Muscle layer of colon (tissue), 2 donors: ENCODE results near the gene GPR142.

Source experiments
- H3K27ac ChIP-seq: one replicate; pipeline ENCODE4 v1.7.0; 2013; ENCODE audit warnings: low read depth, mild to moderate bottlenecking, low read length, moderate library complexity
- H3K27me3 ChIP-seq, 2 donors: one replicate each; pipeline ENCODE4 v1.7.0; 2013; ENCODE audit warnings: low read length in 2 of 2, mild to moderate bottlenecking in 2 of 2; ENCODE audit not compliant: insufficient read depth in 2 of 2, control insufficient read depth in 1 of 2
- H3K36me3 ChIP-seq: one replicate; pipeline ENCODE4 v1.7.0; 2013; ENCODE audit warnings: mild to moderate bottlenecking, low read length; ENCODE audit not compliant: insufficient read depth
- H3K4me1 ChIP-seq: one replicate; pipeline ENCODE4 v1.7.0; 2013; ENCODE audit warnings: mild to moderate bottlenecking, low read length; ENCODE audit not compliant: insufficient read depth
- H3K4me3 ChIP-seq, 2 donors: one replicate each; pipeline ENCODE4 v1.7.0; 2013; ENCODE audit warnings: low read length in 2 of 2, low read depth in 1 of 2, mild to moderate bottlenecking in 1 of 2, moderate library complexity in 1 of 2
- H3K9ac ChIP-seq: one replicate; pipeline ENCODE4 v1.7.0; 2013; ENCODE audit warnings: low read length
- H3K9me3 ChIP-seq: one replicate; pipeline ENCODE4 v1.7.0; 2013; ENCODE audit warnings: mild to moderate bottlenecking, low read length
- donor health status: abdominal sarcoma.
- donor health status: Adenocarcinoma of cecum.

GPR142 gene

GRCh38 chr17:74372426-74372825, 5.1 kb downstream of the GPR142 start:
- peaks cover 0 to 22% of the 10 kb centered on the region in 2 donors for H3K27me3 ChIP-seq
- no peaks in the 10 kb centered on the region for H3K36me3 ChIP-seq
- H3K27ac ChIP-seq, result no peak overlapping the region
- no peak overlapping the region for H3K9ac ChIP-seq
- H3K9me3 ChIP-seq, result no peaks in the 10 kb centered on the region
- no peaks in the 10 kb centered on the region for H3K4me1 ChIP-seq
- H3K4me3 ChIP-seq, result no peak overlapping the region

DNA sequence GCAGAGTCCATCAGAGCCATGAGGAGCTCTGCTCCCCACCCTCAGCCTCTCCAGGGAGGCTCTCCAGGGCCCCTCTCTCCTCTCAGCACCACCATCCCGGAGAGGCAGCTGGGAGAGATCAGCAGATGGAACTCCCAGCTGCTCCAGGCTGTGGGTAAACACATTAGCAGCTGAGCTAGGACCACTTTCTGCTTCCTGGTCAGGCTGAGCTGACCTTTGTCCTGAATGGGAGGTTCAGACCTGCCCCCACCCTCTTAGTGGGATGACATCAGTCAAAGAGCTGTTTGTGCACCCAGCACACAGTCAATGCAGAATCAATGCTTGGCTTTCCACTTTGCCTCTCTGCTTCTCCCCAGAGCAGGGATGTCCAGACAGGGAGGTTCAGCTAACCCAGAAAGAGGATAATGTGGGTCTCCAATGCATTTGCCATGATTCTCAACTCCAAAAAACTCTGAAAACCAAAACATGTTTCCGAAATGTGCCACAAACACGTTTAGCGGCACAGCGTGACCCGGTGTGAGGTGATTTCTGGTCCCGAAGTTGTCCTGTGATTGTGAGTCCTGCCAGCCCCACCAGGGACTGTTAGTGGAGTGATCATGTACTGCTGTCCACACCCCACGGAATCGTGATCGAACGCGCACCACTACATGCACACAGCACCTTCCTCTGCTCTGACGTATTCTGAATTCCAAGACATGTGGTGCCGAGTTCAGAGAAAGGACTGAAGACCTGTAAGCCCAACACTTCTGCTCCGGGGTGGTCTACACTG, 6.7 kb downstream of the GPR142 start:
- H3K27me3 ChIP-seq, result peaks cover 0 to 7% of the 10 kb centered on the region in 2 donors
- H3K9ac ChIP-seq, result no peak overlapping the region
- peaks cover under 1% of the 10 kb centered on the region for H3K4me1 ChIP-seq
- H3K27ac ChIP-seq, result no peak overlapping the region
- H3K36me3 ChIP-seq, result no peaks in the 10 kb centered on the region
- no peaks in the 10 kb centered on the region for H3K9me3 ChIP-seq
- no peak overlapping the region for H3K4me3 ChIP-seq

DNA sequence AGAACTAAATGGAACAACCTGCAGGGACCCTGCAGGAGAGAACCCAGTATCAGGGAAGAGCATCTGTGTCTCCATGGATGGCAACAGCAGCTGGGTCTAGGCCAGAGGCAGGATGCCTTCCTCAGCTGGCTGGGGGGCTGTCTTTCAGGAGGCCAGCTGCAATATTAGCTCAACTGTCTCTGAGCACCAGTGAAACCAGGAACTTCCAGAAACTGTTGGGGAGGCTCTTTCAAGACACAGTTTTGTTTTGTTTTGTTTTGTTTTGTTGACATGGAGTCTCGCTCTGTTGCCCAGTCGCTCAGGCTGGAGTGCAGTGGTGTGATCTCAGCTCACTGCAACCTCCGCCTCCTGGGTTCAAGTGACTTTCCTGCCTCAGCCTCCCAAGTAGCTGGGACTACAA, 7.6 kb downstream of the GPR142 start:
- no peak overlapping the region for H3K4me3 ChIP-seq
- H3K27ac ChIP-seq, result no peak overlapping the region
- H3K9ac ChIP-seq, result no peak overlapping the region
- no peaks in the 10 kb centered on the region for H3K9me3 ChIP-seq
- H3K27me3 ChIP-seq, result no peaks in the 10 kb centered on the region
- H3K4me1 ChIP-seq, result peaks cover 8% of the 10 kb centered on the region
- H3K36me3 ChIP-seq, result no peaks in the 10 kb centered on the region

GRCh38 chr17:74379495-74380085, 12.3 kb downstream of the GPR142 start:
- peaks cover 16% of the 10 kb centered on the region for H3K4me1 ChIP-seq
- no peaks in the 10 kb centered on the region for H3K36me3 ChIP-seq
- no peak overlapping the region for H3K9ac ChIP-seq
- no peaks in the 10 kb centered on the region for H3K27me3 ChIP-seq
- peak overlapping the region; percentile 31 to 41 for H3K4me3 ChIP-seq
- H3K9me3 ChIP-seq, result no peaks in the 10 kb centered on the region
- no peak overlapping the region for H3K27ac ChIP-seq

- no peaks in the 10 kb centered on the region for H3K36me3 ChIP-seq
- H3K27ac ChIP-seq, result no peak overlapping the region
- H3K9ac ChIP-seq, result no peak overlapping the region
- H3K4me3 ChIP-seq, result peak overlapping the region; percentile 31 to 41
- no peaks in the 10 kb centered on the region for H3K9me3 ChIP-seq
- H3K4me1 ChIP-seq, result peaks cover 16% of the 10 kb centered on the region
- H3K27me3 ChIP-seq, result no peaks in the 10 kb centered on the region
Observed at GRCh38 chr17:74380086-74380958, 13.0 kb downstream of the GPR142 start.

GRCh38 chr17:74380959-74381808, 13.9 kb downstream of the GPR142 start:
- Histone ChIP-seq H3K9me3 (no peaks in the 10 kb centered on the region), H3K27ac (no peak overlapping the region), H3K9ac (no peak overlapping the region), H3K27me3 (no peaks in the 10 kb centered on the region), H3K36me3 (no peaks in the 10 kb centered on the region), H3K4me1 (peaks cover 16% of the 10 kb centered on the region), H3K4me3 (no peak overlapping the region)

- Histone ChIP-seq H3K27ac (no peak overlapping the region), H3K9ac (no peak overlapping the region), H3K4me3 (no peak overlapping the region), H3K36me3 (no peaks in the 10 kb centered on the region), H3K4me1 (peaks cover 16% of the 10 kb centered on the region), H3K9me3 (no peaks in the 10 kb centered on the region), H3K27me3 (no peaks in the 10 kb centered on the region)
Observed at GRCh38 chr17:74383141-74383540, 15.8 kb downstream of the GPR142 start.

DNA sequence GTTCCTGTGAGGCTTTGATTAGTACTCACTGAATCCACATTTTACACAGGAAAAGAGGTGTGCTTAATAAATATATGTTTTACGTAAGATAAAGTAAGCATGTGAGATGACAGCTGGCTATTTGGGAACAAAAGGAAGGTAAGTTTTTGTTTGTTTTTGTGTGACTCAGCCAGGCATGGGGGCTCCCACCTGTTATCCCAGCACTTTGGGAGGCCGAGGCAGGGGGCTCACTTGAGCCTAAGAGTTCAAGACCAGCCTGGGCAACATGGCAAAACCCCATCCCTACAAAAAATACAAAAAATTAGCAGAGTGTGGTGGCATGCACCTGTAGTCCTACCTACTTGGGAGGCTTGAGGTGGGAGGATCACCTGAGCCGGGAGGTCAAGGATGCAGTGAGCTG, 17.9 kb downstream of the GPR142 start:
- H3K9ac ChIP-seq, result no peak overlapping the region
- no peaks in the 10 kb centered on the region for H3K27me3 ChIP-seq
- H3K27ac ChIP-seq, result no peak overlapping the region
- H3K4me3 ChIP-seq, result no peak overlapping the region
- H3K9me3 ChIP-seq, result no peaks in the 10 kb centered on the region
- peaks cover 6% of the 10 kb centered on the region for H3K4me1 ChIP-seq
- no peaks in the 10 kb centered on the region for H3K36me3 ChIP-seq

DNA sequence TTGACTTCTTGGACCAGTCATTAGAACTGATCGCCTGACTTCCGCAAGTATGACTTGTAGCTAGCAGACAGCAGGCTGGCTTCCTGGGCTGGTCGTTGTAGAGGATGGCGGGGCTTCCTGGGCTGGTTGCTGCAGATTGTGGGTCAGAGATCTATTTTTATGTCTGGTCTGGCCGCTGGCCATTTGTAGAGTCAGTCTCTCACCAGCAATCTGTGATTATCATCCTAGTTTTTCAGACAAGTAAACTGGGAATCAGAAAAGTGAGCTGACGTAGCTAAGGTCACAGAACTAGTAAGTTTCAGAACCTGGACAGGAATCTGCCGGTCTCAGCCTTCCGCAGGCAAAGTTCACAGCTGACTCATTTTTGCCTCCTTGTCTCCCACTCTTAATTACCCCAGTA, 19.1 kb downstream of the GPR142 start:
- Histone ChIP-seq H3K36me3 (no peaks in the 10 kb centered on the region), H3K9me3 (no peaks in the 10 kb centered on the region), H3K4me1 (no peaks in the 10 kb centered on the region), H3K27ac (no peak overlapping the region), H3K4me3 (no peak overlapping the region), H3K27me3 (no peaks in the 10 kb centered on the region), H3K9ac (no peak overlapping the region)

DNA sequence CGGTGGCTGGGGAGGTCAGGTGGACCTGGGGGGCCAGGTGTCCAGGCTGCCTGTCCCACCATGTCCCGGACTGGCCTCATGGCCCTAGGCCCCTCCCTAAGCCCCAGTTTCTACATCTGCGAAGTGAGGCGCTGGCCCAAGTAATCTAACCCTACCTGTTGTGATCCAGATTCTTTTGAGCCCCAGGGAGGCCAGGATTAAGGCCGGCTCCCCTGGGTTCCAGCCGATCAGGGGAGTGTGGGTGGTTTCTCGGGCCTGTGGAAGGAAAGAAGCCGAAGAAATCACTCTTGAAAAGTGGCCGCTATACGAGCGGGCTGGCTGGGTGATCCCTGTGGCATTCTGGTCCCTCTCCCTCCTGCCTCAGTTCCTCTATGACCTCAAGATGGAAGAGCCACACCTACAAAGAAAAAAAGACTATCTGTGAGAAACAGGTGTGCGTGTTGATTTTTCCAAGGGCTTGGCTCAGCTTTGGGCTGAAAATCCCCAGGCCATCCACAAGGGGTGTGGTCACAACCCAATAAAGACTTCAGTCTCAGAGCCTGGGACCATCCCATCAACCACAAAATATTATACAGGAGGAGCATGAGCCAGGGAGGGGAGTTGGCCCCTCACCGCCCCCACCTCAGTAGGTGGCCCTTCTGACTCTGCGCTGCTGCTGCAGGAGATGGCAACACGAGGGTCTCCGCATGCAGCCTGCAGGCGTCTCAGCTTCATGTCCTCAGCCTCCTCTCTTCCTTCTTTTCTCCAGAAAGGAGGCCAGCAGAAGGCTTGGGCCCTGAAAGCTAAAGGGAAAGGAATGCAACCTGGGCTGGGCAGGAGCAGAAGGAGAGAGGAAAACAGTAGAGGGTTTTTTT, 20.3 kb downstream of the GPR142 start:
- H3K36me3 ChIP-seq, result no peaks in the 10 kb centered on the region
- no peaks in the 10 kb centered on the region for H3K9me3 ChIP-seq
- no peaks in the 10 kb centered on the region for H3K27me3 ChIP-seq
- H3K9ac ChIP-seq, result no peak overlapping the region
- H3K4me3 ChIP-seq, result no peak overlapping the region
- H3K27ac ChIP-seq, result no peak overlapping the region
- H3K4me1 ChIP-seq, result no peaks in the 10 kb centered on the region
